GM23248 (cell line): ENCODE data around the gene SORT1. TPM values are rescaled to one million over a fixed set of nuclear protein-coding genes. Genes with fewer than 3 reads are reported as not detected.

ENCODE experiments used
- DNase-seq: peaks from one replicate; pipeline ENCODE4 v3.0.0-alpha.2; 2015
- H2AFZ ChIP-seq: fragments of 200-600 bp; sonication (generic); 2 replicates; pipeline ENCODE4 v1.6.1; 2016; ENCODE audit warnings: antibody characterized with exemption
- H3F3A ChIP-seq: fragments of 200-600 bp; sonication (generic); 2 replicates; pipeline ENCODE4 v1.6.1; 2016; ENCODE audit warnings: mild to moderate bottlenecking, antibody characterized with exemption, mixed run types; ENCODE audit not compliant: insufficient read depth
- H3K27ac ChIP-seq: fragments of 200-600 bp; sonication (generic); 2 replicates; pipeline ENCODE4 v1.5.1; 2016; ENCODE audit warnings: mild to moderate bottlenecking
- H3K27me3 ChIP-seq: fragments of 200-600 bp; sonication (generic); replicated peaks from 2 replicates; pipeline ENCODE4 v1.6.1; 2016; ENCODE audit warnings: mild to moderate bottlenecking; ENCODE audit not compliant: insufficient read depth
- H3K36me3 ChIP-seq: fragments of 200-600 bp; sonication (generic); 2 replicates; pipeline ENCODE4 v1.6.1; 2016; ENCODE audit warnings: low read depth, mild to moderate bottlenecking
- H3K4me1 ChIP-seq: fragments of 200-600 bp; sonication (generic); 2 replicates; pipeline ENCODE4 v1.6.1; 2016; ENCODE audit warnings: mild to moderate bottlenecking; ENCODE audit not compliant: insufficient read depth
- H3K4me2 ChIP-seq: fragments of 200-600 bp; sonication (generic); one replicate; pipeline ENCODE4 v1.6.1; 2016; ENCODE audit warnings: mild to moderate bottlenecking; ENCODE audit not compliant: unreplicated experiment
- H3K4me3 ChIP-seq: fragments of 200-600 bp; sonication (generic); 2 replicates; pipeline ENCODE4 v1.5.1; 2016; ENCODE audit warnings: mild to moderate bottlenecking
- H3K79me2 ChIP-seq: fragments of 200-600 bp; sonication (generic); 2 replicates; pipeline ENCODE4 v1.6.1; 2016; ENCODE audit warnings: mild to moderate bottlenecking; ENCODE audit not compliant: insufficient read depth
- H3K9ac ChIP-seq: fragments of 200-600 bp; sonication (generic); 2 replicates; pipeline ENCODE4 v1.6.1; 2016; ENCODE audit warnings: mild to moderate bottlenecking
- H3K9me2 ChIP-seq: fragments of 200-600 bp; sonication (generic); 2 replicates; pipeline ENCODE4 v1.6.1; 2016; ENCODE audit warnings: mixed run types, mild to moderate bottlenecking, moderate library complexity; ENCODE audit not compliant: insufficient read depth
- H3K9me3 ChIP-seq: fragments of 200-600 bp; sonication (generic); one replicate; pipeline ENCODE4 v1.6.1; 2017; ENCODE audit warnings: low read depth
- H4K20me1 ChIP-seq: fragments of 200-600 bp; sonication (generic); 2 replicates; pipeline ENCODE4 v1.6.0; 2016; ENCODE audit not compliant: insufficient read depth
- EZH2 ChIP-seq: fragments of 200-600 bp; sonication (generic); IDR thresholded peaks from 2 replicates; pipeline ENCODE4 v1.6.1; 2018; ENCODE audit warnings: antibody characterized with exemption, mild to moderate bottlenecking; ENCODE audit not compliant: insufficient read depth, poor library complexity, severe bottlenecking
- EZH2phosphoT487 ChIP-seq: fragments of 200-600 bp; sonication (generic); IDR thresholded peaks from 2 replicates; pipeline ENCODE4 v1.6.1; 2018; ENCODE audit warnings: antibody characterized with exemption, moderate library complexity, mild to moderate bottlenecking, low read depth; ENCODE audit not compliant: insufficient read depth
- WGBS, 2 experiments: methylation state at CpG; one replicate each; pipeline ENCODE4 v1.1.6; 2015 to 2017; ENCODE audit warnings: low lambda C conversion rate in 2 of 2, low coverage in 1 of 2; ENCODE audit errors: missing lambda C conversion rate in 2 of 2; 5-methylcytosine and 5-hydroxymethylcytosine counted together
- in situ Hi-C: fragments of 300-500 bp; cut with MboI; formaldehyde crosslinking; loops from 2 replicates; pipeline ENCODE4 v1.15.0; 2020
- polyA plus RNA-seq: library from polyadenylated mRNA; unstranded; fragments of >200 nt; fragmentation: Nextera tagmentation; extraction: Ambion mirVana; gene quantifications from 2 replicates; pipeline ENCODE4 v1.2.1, GENCODE V29; 2016
- total RNA-seq: library from RNA; depleted of rRNA; stranded (reverse); fragments of >200 nt; shearing (Covaris generic); gene quantifications from 2 replicates; pipeline ENCODE4 v1.2.3, GENCODE V29; 2014

SORT1 gene
- total and polyA plus RNA-seq, 2 experiments from 2014 or later, result 7.1 to 8.4 TPM

GRCh38 chr1:109385417-109385816 lies 12.3 kb downstream of the SORT1 start:
- Histone ChIP-seq H3K9me3 (no peaks in the 10 kb centered on the region), H3K27me3 (no peaks in the 10 kb centered on the region), H3K27ac (no peak overlapping the region), H3K36me3 (no peaks in the 10 kb centered on the region), H3K4me2 (no peak overlapping the region), H3K9ac (no peak overlapping the region), H3K4me1 (peaks cover 22% of the 10 kb centered on the region), H3K79me2 (peaks cover 26% of the 10 kb centered on the region), H2AFZ (no peak overlapping the region), H3K9me2 (no peaks in the 10 kb centered on the region), H4K20me1 (no peaks in the 10 kb centered on the region), H3F3A (peaks cover 10% of the 10 kb centered on the region; the same call in 1 of the 2 replicates), H3K4me3 (no peak overlapping the region)
- 47 to 52% methylated on average over 2 of the region's 2 CpGs for WGBS, 2 experiments
- no peak for DNase-seq
- TF ChIP-seq EZH2phosphoT487 (no peak), EZH2 (no peak)
- in situ Hi-C loops, result no loop called here

DNA sequence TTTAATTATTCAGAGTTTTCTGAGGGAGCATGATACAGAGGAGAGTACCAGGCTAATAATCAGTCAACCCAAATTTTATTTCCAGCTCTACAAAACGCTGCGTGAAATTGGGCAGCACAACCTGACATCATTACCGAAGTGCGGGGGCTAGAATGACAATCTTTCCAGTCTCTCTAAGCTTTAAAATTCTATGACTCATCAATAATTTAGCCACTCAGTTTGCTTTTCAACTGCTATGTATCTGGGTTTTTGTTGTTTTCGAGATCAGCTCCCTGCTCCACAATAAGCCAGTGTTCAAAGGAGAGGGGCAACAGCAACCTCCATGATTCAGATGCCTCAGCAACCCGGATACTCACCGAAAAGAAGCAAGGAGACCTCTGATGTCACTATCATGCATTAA lies 13.9 kb downstream of the SORT1 start:
- peak overlapping the region; percentile 23 for H3K4me2 ChIP-seq
- 52 to 62% methylated on average over 7 of the region's 7 CpGs for WGBS, 2 experiments

DNA sequence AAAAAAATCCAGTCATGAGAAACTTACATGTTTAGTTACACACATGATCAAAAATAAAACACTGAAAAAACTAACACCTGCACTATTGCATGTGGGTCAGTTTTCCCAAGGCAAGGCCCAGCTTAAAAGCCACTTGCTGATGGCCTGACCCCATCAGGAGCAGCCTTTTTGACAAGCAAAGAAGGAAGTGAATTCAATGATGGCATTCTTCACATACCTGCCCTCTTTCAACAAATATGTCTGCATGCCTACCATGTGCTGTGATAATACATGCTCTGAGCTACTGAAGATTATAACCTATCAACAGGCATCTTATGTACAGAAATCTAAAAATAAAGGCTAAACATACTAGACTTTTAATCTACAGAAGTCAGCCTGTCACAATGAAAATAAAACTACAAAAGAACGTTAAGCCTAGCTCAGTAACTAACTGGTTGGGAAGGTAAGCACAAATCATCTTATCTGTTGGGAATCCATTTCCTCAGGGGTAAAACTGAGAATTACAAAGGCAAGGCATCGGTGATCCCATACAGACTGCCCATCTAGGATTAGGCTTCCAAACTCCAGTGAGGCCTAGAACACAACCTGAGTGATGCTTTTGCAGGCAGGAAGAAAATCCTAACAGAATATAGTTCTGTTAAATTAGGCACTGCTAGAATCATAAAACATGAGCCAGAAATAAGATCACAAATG lies 14.5 kb downstream of the SORT1 start:
- H3K4me2 ChIP-seq, result no peak overlapping the region
- H2AFZ ChIP-seq, result 0 out of 2 replicates have a peak overlapping the region, but pooled peaks have one; percentile 1
- H3K9ac ChIP-seq, result no peak overlapping the region
- TF ChIP-seq EZH2, result no peak
- TF ChIP-seq EZH2phosphoT487, result no peak
- peaks cover 6% of the 10 kb centered on the region; the same call in 1 of the 2 replicates for H3F3A ChIP-seq
- H3K9me3 ChIP-seq, result no peaks in the 10 kb centered on the region
- no peaks in the 10 kb centered on the region for H3K27me3 ChIP-seq
- H3K9me2 ChIP-seq, result no peaks in the 10 kb centered on the region
- no peak overlapping the region for H3K27ac ChIP-seq
- DNase-seq, result no peak
- no peaks in the 10 kb centered on the region for H4K20me1 ChIP-seq
- WGBS, 2 experiments, result 96 to 100% methylated on average over 2 of the region's 2 CpGs
- peaks cover 24% of the 10 kb centered on the region for H3K4me1 ChIP-seq
- no peak overlapping the region for H3K4me3 ChIP-seq
- H3K79me2 ChIP-seq, result peaks cover 18% of the 10 kb centered on the region; the same call in 1 of the 2 replicates
- in situ Hi-C loops, result no loop called here
- no peaks in the 10 kb centered on the region for H3K36me3 ChIP-seq

More for the DNA sequence above, 13.9 kb downstream of the SORT1 start:
- Histone ChIP-seq H3K27ac (peak overlapping the region; percentile 23; the same call in 1 of the 2 replicates), H3K9me3 (no peaks in the 10 kb centered on the region), H4K20me1 (no peaks in the 10 kb centered on the region), H3K79me2 (peaks cover 18% of the 10 kb centered on the region; the same call in 1 of the 2 replicates), H3F3A (peaks cover 6% of the 10 kb centered on the region; the same call in 1 of the 2 replicates), H3K4me1 (peaks cover 24% of the 10 kb centered on the region), H3K27me3 (no peaks in the 10 kb centered on the region), H3K36me3 (no peaks in the 10 kb centered on the region), H3K4me3 (no peak overlapping the region), H2AFZ (0 out of 2 replicates have a peak overlapping the region, but pooled peaks have one; percentile 1), H3K9ac (no peak overlapping the region), H3K9me2 (no peaks in the 10 kb centered on the region)
- DNase-seq, result peak; percentile 62
- in situ Hi-C loops, result no loop called here
- TF ChIP-seq EZH2phosphoT487 (no peak), EZH2 (no peak)

GRCh38 chr1:109381573-109381972 lies 16.1 kb downstream of the SORT1 start:
- Histone ChIP-seq H3K27ac (no peak overlapping the region), H3K27me3 (no peaks in the 10 kb centered on the region), H3K79me2 (peaks cover 13% of the 10 kb centered on the region; the same call in 1 of the 2 replicates), H4K20me1 (no peaks in the 10 kb centered on the region), H3K4me2 (no peak overlapping the region), H3K9me2 (no peaks in the 10 kb centered on the region), H3F3A (peaks cover 6% of the 10 kb centered on the region; the same call in 1 of the 2 replicates), H3K9me3 (no peaks in the 10 kb centered on the region), H3K4me1 (peaks cover 24% of the 10 kb centered on the region), H3K9ac (no peak overlapping the region), H2AFZ (no peak overlapping the region), H3K36me3 (no peaks in the 10 kb centered on the region), H3K4me3 (no peak overlapping the region)
- DNase-seq, result no peak
- TF ChIP-seq EZH2phosphoT487 (no peak), EZH2 (no peak)
- in situ Hi-C loops, result no loop called here
- 64 to 83% methylated on average over 2 of the region's 2 CpGs for WGBS, 2 experiments
